PFSK-1 (cell line): ENCODE measurements around the gene ANP32D.

Source experiments
- FOXP2 ChIP-seq: optimal IDR thresholded peaks from 2 replicates; pipeline ENCODE3; 2011; ENCODE audit warnings: borderline replicate concordance, control low read depth, inconsistent platforms; ENCODE audit not compliant: insufficient read depth; ENCODE audit errors: extremely low read length, extremely low read depth
- POLR2AphosphoS5 ChIP-seq: IDR thresholded peaks from 2 replicates; pipeline ENCODE4 v1.6.1; 2012; ENCODE audit warnings: low read depth, mild to moderate bottlenecking, control low read depth, low read length, moderate library complexity
- SIN3A ChIP-seq: IDR thresholded peaks from 2 replicates; pipeline ENCODE4 v1.6.1; 2012; ENCODE audit warnings: mild to moderate bottlenecking, low read length, moderate library complexity, borderline replicate concordance; ENCODE audit not compliant: insufficient read depth
- TAF1 ChIP-seq: IDR thresholded peaks from 2 replicates; pipeline ENCODE4 v1.6.1; 2012; ENCODE audit warnings: low read length, control low read depth, borderline replicate concordance; ENCODE audit not compliant: insufficient read depth
- TF ChIP-seq, protein P1 (sequence below), 2 experiments: IDR thresholded peaks; 2 replicates each; pipeline versions ENCODE4 v1.6.1 to v1.8.0; 2011 to 2012; ENCODE audit warnings: low read depth in 2 of 2, low read length in 2 of 2, control low read depth in 1 of 2, inconsistent platforms in 1 of 2, mild to moderate bottlenecking in 1 of 2, moderate library complexity in 1 of 2; ENCODE audit not compliant: insufficient read depth in 1 of 2

The ANP32D gene

DNA sequence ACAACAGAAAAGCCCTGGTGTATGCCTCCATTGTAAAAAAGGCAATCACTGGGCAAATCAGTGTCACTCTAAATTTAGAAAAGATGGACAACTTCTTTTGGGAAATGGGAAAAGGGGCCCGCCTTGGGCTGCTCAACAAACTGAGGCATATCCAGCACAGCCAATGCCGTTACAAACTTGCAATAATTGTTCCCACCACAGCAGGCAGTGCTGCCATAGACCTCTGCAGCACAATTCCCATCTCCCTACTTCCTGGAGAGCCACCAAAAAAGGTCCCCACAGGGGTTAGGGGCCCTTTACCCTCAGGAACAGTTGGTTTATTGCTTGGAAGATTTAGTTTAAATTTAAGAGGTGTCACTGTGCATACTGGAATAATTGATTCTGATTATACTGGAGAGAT lies 36.6 kb downstream of the ANP32D start:
- TF ChIP-seq, protein P1, sequence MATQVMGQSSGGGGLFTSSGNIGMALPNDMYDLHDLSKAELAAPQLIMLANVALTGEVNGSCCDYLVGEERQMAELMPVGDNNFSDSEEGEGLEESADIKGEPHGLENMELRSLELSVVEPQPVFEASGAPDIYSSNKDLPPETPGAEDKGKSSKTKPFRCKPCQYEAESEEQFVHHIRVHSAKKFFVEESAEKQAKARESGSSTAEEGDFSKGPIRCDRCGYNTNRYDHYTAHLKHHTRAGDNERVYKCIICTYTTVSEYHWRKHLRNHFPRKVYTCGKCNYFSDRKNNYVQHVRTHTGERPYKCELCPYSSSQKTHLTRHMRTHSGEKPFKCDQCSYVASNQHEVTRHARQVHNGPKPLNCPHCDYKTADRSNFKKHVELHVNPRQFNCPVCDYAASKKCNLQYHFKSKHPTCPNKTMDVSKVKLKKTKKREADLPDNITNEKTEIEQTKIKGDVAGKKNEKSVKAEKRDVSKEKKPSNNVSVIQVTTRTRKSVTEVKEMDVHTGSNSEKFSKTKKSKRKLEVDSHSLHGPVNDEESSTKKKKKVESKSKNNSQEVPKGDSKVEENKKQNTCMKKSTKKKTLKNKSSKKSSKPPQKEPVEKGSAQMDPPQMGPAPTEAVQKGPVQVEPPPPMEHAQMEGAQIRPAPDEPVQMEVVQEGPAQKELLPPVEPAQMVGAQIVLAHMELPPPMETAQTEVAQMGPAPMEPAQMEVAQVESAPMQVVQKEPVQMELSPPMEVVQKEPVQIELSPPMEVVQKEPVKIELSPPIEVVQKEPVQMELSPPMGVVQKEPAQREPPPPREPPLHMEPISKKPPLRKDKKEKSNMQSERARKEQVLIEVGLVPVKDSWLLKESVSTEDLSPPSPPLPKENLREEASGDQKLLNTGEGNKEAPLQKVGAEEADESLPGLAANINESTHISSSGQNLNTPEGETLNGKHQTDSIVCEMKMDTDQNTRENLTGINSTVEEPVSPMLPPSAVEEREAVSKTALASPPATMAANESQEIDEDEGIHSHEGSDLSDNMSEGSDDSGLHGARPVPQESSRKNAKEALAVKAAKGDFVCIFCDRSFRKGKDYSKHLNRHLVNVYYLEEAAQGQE (IDR thresholded peaks at IDR 0.05; ENCODE audit: insufficient read depth in 1 of 2, low read depth in 2 of 2, low read length in 2 of 2), result no peak
- TF ChIP-seq POLR2AphosphoS5 (no peak), FOXP2 (no peak), TAF1 (no peak), SIN3A (no peak)

DNA sequence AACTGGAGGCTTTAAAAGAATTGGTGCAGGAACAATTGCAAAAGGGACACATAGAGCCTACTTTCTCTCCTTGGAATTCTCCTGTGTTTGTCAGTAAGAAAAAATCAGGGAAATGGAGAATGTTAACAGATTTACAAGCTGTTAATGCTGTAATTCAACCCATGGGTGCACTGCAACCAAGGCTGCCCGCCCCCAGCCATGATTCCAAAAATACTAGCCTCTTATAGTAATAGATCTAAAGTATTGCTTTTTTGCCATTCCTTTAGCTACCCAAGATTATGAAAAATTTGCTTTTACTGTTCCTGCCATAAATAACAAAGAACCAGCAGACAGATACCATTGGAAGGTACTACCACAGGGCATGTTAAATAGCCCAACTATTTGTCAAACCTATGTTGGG lies 37.8 kb downstream of the ANP32D start:
- no peak for TF ChIP-seq FOXP2
- TF ChIP-seq TAF1, result no peak
- no peak for TF ChIP-seq POLR2AphosphoS5
- TF ChIP-seq, protein P1 (IDR thresholded peaks at IDR 0.05; ENCODE audit: insufficient read depth in 1 of 2, low read depth in 2 of 2, low read length in 2 of 2), result no peak
- TF ChIP-seq SIN3A, result no peak

DNA sequence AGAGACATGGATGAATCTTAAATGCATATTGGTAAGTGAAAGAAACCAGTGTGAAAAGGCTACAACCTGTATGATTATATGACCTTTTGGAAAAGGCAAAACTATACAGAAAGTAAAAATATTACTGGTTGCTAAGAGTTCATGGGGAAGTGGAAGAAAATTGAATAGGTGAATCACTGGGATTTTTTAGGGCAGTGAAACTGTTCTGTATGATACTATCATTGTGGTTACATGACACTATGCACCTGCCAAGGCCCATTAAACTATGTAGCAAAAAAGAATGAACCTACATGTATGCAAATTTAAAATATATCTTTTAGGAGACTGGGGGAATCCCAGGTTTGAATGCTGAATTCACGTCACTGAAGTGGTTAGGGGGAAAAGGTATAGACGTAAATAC lies 40.5 kb downstream of the ANP32D start:
- no peak for TF ChIP-seq SIN3A

DNA sequence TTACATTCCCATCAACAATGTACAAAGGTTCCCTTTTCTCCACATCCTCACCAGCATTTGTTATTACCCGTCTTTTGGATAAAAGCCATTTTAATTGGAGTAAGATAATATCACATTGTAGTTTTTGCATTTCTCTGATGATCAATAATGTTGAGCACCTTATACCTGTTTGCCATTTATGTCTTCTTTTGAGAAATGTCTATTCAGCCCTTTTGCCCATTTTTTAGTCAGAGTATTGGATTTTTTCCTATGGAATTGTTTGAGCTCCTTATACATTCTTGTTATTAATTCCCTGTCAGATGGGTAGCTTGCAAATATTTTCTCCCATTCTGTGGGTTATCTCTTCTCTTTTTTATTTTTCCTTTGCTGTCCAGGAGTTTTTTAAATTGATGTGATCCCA lies 42.4 kb downstream of the ANP32D start:
- TF ChIP-seq, protein P1 (IDR thresholded peaks at IDR 0.05; ENCODE audit: insufficient read depth in 1 of 2, low read depth in 2 of 2, low read length in 2 of 2), result no peak
- TF ChIP-seq POLR2AphosphoS5, result no peak
- TF ChIP-seq TAF1, result no peak
- TF ChIP-seq FOXP2, result no peak
- no peak for TF ChIP-seq SIN3A
